LHCN-M2 (cell line): Measurements from ENCODE around the gene PLA2G2F. TPM values are rescaled to one million over a fixed set of nuclear protein-coding genes. Genes with fewer than 3 reads are reported as not detected.

Source experiments
- DNase-seq: peaks from one replicate; pipeline ENCODE4 v3.0.0-alpha.2; 2012; ENCODE audit warnings: low read depth
- polyA plus RNA-seq: library from polyadenylated mRNA; unstranded; fragments of >200 nt; gene quantifications from one replicate; pipeline ENCODE4 v1.2.1, GENCODE V29; 2012; ENCODE audit warnings: missing spikeins
- total RNA-seq: library from RNA; depleted of rRNA; stranded (reverse); fragments of >200 nt; gene quantifications from 2 replicates; pipeline ENCODE4 v1.2.3, GENCODE V29; 2014; rRNA removed

Gene PLA2G2F, protein sequence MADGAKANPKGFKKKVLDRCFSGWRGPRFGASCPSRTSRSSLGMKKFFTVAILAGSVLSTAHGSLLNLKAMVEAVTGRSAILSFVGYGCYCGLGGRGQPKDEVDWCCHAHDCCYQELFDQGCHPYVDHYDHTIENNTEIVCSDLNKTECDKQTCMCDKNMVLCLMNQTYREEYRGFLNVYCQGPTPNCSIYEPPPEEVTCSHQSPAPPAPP
- total RNA-seq: not detected in 2 replicates
- not detected for polyA plus RNA-seq

DNA sequence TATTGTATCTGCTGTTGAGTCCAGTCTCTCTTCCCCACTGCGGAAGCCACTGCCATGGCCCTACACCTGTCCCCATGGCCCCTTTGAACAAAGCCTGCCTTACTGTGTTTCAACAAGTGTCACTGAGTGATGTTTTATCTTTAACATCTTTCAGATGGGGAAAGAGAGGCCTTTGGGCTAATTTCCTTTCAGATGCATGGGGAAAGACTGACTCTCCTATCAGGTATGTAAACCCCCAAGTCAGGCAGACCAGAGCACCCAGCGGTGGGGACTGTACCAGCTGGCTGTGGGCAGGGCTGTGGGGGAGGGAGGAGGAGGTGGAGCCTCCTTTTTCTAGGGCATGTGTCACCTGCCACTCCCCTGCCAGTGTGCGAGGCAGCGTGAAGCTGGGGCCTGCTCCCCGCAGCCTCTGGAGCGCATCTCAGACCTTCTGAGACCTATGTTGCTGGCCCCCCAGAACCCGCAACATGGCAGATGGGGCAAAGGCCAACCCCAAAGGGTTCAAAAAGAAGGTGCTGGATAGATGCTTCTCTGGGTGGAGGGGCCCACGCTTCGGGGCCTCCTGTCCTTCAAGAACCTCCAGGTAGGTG lies at the start of gene PLA2G2F:
Gene PLA2G2F (plus strand): TSS at position 363 of the 590 bp plus-strand sequence. CDS start 105 bp downstream, at position 468.
- DNase-seq: no peak

DNA sequence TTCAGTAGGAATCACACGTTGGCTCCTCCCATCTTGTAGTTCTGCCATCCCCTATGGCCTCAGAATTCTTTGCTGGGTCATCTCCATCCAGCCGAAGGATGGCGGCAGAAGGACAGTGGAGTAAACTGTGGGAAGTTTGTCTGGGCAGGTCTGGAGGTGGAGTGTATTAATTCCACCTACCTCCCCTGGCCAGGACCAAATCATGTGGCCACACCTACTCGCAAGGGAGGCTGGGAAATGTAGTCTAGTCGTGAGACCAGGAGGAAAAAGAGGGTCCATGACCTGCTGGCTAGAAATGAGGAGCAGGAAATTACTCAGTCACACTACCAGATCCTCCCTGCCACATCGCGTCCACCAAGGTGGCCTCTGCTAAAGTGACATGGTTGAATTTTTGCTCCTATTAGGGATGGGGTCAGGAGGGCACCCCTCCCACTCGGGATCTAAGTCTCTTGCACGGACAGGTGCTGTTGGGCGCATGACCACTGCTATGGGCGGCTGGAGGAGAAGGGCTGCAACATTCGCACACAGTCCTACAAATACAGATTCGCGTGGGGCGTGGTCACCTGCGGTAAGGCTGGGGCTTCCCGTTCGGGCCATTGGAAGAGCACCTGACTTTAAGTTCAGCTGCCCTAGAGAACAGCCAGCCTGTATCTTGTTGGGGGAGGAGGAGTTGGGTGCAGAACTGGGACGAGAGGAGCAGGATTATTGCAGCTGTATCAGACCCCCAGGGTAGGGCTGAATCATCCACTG lies 49.6 kb upstream of the PLA2G2F start:
- DNase-seq: no peak

DNA sequence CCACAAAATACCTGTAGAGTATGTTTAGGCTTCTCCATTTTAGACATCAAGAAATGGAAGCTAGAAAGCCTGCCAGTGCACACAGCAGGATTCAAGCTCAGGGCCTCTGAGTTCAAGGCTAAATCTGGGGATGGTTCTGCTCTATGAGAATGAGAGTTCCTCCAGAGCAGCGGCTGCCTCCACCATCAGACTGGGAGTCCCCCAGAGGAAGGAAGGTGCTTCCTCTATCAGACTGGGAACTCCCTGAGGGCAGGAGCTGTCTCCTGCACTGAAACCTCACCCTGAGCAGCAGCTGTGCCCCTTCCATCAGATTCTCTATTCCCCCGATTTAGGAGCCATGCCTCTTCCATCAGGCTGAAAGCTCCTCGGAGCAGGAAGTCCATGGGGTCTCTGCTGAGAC lies 49.0 kb upstream of the PLA2G2F start:
- no peak for DNase-seq

DNA sequence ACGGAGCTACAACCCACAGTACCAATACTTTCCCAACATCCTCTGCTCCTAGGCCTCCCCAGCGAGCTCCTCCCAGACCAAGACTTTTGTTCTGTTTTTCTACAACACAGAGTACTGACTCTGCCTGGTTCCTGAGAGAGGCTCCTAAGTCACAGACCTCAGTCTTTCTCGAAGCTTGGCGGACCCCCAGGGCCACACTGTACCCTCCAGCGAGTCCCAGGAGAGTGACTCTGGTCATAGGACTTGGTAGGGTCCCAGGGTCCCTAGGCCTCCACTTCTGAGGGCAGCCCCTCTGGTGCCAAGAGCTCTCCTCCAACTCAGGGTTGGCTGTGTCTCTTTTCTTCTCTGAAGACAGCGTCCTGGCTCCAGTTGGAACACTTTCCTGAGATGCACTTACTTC lies 48.5 kb upstream of the PLA2G2F start:
- no peak for DNase-seq

DNA sequence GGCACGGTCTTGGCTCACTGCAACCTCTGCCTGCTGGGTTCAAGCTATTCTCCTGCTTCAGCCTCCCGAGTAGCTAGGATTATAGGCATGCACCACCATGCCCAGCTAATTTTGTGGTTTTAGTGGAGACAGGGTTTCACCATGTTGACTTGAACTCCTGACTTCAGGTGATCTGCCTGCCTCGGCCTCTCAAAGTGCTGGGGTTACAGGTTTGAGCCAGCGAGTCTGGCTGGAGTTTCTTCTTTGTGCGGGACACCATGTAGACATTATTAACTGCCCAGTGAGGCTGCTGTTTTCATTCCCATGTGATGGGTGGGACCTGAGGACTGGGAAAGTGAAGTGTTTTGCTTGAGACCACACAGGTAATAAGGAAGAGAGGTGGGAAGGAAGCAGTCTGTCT lies 45.8 kb upstream of the PLA2G2F start:
- DNase-seq: no peak

DNA sequence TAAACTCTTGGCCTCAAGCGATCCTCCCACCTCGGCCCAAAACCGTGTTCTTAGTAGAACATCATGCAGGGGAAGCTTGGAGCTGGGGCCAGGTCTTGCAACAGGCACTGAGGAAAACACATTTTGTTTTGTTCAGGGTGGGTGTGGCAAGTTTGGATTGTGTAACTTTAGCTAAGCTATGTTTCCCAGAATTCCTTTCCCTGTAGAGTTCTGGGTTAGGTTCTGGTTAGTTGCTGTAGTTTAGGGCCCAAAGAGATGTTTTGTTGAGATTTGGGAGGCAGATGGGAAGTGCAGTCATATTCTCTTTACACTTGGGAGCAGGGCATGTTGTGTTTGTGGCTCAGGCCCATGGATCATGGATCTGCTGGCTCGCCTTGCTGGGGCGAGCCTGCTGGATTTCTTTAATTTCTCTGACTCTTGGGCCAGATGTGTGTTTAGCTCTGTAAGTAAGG lies 45.2 kb upstream of the PLA2G2F start:
- no peak for DNase-seq

DNA sequence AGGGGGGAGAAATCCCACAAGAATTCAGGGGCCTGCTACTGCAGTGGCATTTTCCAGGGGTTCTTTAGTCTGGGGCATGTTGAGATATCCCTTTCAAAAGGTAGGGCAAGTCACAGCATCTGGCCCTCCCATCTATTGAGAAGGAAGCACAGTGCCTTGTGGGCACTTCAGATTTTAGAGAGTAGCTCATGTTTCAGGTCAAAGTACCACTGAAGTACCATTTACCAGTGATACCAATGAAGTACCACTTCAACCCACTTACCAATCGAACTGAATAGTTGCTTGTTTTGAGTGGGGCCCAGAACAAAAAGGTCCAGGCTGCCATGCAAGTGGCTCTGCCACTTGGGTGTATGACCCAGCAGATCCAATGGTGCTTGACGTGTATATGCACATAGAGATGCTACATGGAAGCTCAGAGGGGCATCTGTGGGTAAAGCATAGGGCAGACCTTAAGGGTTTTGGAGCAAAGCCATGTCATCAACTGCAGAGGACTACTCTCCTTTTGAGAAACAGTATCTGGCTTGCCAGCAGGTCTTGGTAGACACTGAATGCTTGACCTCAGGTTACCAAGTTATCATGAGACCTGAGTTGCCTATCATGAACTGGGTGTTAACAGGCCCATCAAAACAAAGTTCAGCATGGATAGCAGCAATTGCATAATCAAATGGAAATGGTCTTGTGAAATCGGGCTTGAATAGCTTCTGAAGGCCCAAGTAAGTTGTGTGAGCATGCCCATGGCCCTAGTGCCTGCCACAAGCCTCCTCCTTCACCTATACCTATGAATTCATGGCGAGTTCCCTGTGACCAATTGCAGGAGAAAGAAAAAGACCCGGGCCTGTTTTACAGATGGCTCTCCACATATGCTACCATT lies 43.3 kb upstream of the PLA2G2F start:
- no peak for DNase-seq

DNA sequence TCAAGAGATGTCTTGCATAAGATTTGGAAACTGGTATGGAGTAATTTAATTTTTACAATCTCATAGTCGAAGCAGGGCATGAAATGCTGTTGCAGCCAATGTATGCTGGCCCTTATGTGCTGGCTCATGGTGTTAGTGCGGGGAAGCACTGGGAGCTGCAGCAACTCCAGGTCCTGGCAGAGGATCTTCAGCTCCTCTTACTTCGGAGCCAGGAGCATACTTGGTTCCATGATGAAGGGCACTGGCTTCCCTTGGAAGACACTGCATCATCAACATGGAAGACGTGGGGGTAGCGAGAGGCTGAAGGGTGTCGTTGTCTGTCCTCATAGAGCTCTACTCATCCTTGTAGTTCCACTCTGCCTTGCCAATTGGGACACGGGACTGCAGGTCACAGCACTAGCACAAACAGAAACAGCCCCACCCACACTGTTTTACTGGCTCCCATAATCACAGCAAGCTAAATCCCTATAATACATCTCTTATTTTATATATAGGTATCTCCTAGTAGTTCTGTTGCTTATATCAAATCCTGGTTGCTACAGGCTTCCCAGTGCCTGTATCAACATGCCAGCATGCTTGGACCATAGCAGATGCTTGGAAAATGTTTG lies 42.2 kb upstream of the PLA2G2F start:
- DNase-seq: no peak

DNA sequence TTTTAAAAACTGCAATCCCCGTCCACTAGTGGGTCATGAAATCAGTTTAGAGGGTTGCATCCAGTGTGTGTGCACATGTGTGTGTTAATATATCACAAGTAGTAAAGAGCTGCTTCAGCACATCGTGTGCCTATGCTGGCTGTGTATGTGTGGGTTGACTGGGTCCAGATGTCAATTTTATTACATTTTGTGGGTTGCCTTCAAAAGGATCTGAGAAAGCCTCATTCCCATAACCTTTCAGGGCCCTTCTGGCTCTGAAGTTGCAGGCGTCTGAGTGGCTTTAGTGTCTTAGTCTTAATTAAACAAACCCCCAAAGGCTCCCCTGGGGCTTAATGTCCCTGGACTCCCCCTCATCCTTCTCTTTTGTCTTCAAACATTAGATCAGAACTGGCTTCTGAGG lies 39.6 kb upstream of the PLA2G2F start:
- DNase-seq: no peak

DNA sequence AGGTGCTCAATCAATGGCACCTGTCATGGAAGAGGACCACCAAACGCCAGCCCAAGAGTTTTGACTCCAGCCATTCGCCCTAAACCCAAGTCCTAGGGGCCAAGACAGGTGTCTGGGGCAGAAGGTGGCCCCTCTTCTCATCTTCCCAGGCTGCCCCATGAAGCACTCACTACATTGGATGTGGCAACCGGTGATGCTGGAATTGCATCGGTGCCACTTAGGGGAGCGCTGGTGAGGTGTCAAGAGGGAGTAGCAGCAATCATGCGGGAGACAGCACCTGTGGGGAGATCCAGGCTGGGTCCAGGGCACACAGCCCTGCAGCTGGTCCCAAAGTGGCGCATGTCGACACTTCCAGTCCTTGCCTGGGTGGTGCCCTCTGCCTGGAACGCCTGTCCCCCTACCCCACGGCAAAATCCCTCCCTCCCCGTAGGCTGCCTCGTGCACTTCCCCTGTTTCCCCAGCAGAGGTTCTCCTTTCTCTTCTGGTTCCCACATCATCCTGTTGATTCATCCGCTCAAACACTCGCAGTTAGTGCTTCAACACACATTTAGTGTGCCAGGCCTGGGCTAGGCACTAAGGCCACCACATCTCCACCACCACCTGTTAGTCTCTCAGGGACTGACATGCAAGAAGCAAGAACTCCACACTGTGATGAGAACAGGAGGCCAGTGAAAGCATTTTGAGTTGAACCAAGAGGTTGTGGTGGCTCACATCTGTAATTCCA lies 38.3 kb upstream of the PLA2G2F start:
- peak; percentile 52 for DNase-seq

DNA sequence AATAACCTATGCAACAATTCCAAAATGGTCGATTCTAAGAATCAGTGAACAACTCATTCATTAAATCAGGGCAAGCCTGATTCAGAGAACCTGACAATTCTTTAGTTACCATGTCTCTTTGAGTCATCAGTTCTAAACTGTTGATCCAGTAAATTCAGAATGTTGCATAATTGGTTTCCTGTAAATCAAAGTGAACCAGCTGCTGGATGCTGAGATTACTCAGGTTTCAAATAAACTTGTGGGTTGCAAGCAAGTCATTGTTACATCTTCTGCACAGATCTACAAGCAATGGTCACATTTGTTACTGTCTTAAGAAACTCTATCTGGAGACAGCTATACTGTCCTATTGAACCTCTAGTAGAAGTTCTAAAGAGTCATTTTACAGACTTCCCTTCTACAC lies 36.2 kb upstream of the PLA2G2F start:
- DNase-seq: peak; percentile 81

DNA sequence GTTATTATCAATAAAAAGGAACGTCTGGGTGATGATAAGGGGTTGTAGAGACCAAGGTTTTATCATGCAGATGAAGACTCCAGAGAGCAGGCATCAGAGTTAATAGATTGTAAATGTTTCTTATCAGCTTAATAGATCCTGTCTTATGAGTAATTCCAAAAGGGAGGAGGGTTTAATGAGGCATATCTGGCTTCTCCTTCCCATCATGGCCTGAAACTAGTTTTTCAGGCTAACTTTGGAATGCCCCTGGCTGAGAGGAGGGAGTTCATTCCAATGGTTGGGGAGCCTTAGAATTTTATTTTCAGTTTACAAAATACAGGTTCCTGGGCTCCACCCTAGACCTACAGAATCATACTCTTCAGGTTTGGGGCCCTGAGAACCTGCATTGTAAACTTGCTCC lies 33.3 kb upstream of the PLA2G2F start:
- no peak for DNase-seq

DNA sequence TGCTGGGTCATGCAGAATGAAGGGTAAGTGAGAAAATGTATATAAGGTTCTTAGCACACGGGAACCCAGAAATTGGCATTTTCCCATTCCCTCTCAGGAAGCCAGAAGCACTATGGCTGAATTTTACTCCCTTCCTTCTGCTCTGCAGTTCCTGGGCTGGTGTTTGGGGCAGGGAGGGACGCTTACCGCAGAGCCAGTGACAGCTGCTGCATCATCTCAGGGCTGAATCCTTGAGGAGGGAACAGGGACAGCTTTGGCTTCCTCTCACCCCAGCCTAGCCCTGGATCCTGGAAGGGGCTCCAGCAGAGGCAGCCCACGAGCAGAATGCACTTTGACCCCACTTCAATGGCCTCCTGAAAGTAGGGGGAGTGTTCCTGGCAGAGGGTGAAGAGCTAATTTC lies 31.8 kb upstream of the PLA2G2F start:
- no peak for DNase-seq

DNA sequence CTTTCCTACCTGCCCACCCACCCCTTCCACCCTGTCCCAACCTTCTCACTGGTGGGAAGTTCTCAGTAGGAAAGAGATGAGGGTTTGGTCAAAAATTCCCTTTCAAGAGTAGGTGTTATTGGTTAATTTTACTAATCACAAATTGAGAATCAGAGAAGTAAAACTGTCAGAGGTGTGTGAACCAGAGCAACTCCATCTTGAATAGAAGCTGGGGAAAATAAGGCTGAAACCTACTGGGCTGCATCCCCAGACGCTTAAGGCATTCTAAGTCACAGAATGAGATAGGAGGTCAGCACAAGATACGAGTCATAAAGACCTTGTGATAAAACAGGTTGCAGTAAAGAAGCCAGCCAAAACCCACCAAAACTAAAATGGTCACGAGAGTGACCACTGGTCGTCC lies 31.3 kb upstream of the PLA2G2F start:
- DNase-seq: no peak

DNA sequence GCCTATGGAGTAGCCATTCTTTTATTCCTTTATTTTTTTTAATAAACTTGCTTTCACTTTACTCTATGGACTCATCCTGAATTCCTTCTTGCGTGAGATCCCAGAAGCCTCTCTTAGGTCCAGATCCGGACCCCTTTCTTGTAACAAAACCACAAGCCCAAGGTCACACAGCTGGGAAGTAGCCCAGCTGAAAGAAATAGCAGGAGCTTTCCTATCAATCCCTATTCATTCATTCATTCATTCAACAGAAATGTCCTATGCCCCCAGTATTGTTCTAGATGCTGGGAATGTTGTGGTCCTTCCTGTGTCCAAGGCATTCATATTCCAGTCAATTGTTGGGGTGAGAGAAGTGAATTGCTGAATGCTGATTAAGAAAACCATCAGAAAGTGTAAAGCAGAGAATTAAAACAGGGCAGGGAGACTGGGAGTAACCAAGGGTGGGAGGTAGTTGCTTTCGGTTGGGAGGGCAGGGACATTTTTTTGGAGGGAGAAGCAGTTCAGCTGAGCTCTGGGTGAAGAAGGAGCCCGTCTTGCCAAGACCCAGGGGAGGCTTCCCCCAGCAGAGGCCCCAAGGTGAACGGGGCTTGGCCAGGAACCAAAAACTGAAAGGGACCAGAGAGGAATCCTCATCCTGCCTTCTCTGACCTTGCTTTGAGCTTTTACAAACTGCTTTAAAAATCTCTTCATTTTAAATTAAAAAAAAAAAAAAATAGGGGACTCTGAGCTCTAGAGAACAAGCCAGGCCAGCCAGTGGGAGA lies 30.6 kb upstream of the PLA2G2F start:
- DNase-seq: no peak

DNA sequence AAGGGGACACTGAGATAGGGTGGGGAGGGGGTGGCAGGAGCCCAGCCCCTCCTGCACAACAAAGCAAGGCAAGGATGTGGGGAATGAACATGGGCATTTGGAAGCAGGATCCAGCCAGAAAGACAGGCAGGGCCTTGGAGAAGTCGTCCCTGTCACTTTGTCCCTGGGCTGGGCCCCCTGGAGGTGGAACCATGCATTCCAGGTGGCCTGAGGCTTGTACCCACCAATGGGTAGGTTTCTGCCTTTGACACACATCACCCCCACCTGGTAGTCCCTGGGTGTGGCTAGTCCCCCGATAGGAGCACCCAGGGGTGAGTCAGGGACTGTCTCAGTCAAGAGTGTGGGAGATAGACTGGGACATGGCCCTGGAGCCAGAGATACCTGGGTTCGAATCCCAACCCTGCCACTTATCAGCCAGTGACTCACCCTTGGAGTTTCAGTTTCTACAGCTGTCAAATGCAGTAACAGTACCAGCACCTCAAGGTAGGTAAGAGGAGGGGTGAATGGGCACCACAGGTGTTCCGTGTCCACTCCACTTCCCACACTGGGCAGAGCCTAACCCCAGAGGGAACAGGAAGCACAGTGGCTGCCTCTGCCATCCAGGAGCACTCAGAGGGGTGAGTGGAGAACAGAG lies 29.8 kb upstream of the PLA2G2F start:
- no peak for DNase-seq

DNA sequence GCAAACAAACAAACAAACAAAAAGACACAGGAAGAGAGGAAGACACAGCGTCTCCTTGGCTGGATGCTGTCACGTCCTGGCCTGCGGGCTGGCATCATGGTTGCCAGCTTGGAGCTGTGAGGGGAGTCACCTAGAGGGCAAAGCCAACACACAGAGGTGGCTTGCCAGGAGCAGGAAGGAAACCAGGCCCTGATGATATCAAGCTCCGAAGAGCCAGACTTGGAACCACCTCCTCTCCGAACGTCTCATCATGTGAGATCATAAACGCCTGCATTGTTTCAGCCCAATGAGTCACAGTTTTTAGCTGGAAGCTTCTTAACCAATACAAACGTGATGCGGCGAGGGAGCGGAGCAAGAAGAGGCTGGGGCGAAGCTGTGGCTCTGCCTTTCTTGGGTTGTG lies 28.4 kb upstream of the PLA2G2F start:
- peak; percentile 13 for DNase-seq

DNA sequence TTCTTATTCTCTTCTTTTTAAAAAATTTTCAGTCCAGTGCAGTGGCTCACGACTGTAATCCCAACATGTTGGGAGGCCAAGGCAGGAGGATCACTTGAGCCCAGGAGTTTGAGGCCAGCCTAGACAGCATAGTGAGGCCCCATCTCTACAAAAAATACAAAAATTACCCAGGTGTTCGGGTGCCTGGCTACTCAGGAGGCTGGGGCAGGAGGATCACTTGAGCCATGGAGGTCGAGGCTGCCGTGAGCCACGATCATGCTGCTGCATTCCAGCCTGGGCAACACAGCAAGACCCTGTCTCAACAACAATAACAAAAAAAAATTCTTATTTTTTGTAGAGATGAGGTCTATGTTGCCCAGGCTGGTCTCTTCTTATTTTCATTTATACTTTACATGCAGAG lies 27.7 kb upstream of the PLA2G2F start:
- no peak for DNase-seq

DNA sequence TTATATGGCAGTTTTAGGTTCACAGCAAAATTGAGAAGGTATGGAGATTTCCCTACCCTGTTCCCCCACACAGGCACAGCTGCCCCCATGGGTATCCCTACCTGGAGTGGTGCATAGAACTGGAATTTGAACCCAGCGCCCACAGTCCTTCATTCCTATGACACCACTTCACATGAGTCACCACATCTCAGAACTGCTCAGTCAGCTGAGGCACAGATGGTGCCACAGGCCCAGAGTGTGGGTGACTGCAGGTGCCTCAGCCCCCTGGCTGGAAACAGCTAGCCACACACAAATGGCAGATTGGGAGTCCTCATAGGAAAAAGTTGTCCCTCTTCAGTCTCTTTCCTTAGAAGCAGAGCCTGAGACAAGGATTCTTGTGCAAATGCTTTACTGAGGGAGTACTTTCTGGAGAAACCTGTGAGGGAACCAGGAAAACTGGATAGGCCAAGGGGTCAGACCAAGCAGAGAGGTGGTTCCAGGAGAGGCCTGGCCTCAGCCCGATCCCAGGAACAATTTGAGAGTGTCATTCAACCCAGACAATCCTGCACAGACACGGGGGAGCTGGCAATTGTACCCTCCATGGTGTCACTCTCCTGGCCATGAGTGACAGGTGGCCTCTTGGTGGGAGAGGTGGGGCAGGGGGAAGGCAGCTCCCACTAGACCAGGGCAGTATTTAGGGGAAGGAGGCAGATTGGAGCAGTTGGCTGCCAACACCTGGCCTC lies 26.7 kb upstream of the PLA2G2F start:
- DNase-seq: no peak
